WTC11 (cell line): Measurements from ENCODE around the gene LCN15. TPM values are rescaled to one million over a fixed set of nuclear protein-coding genes. Genes with fewer than 3 reads are reported as not detected.
A peak's percentile ranks its signal among the peaks of the same experiment; 100 is the strongest.

ENCODE experiments used
- ATAC-seq: fragments of 200-7000 bp; cut with Tn5 transposase; 2 replicates; pipeline ENCODE4 v1.10.0; 2021; ENCODE audit warnings: mild to moderate bottlenecking, moderate library complexity
- CTCF ChIA-PET: fragments of 300-600 bp; sonication (Branson Sonifier 250); formaldehyde crosslinking; loops from one replicate; lab custom pipeline; 2021; ENCODE audit warnings: antibody characterized with exemption; lab: Charles Lee
- POLR2A ChIA-PET: fragments of 350-600 bp; sonication (Branson Sonifier 250); formaldehyde crosslinking; loops from one replicate; lab custom pipeline; 2021; ENCODE audit warnings: antibody characterized with exemption; lab: Charles Lee
- DNase-seq: peaks from one replicate; pipeline ENCODE4 v3.0.0; 2021; ENCODE audit warnings: low spot score
- H3K27ac Mint-ChIP-seq: 2 replicates; pipeline ENCODE4 v1.8.0; 2021; ENCODE audit warnings: mixed read lengths
- H3K27me3 Mint-ChIP-seq: 2 replicates; pipeline ENCODE4 v1.8.0; 2021; ENCODE audit warnings: low read depth, mild to moderate bottlenecking, moderate library complexity, mixed read lengths
- H3K36me3 Mint-ChIP-seq: 2 replicates; pipeline ENCODE4 v1.8.0; 2021; ENCODE audit warnings: mixed read lengths
- H3K4me1 Mint-ChIP-seq: 2 replicates; pipeline ENCODE4 v1.8.0; 2022; ENCODE audit warnings: mixed read lengths
- H3K4me3 Mint-ChIP-seq: 2 replicates; pipeline ENCODE4 v1.8.0; 2021; ENCODE audit warnings: mild to moderate bottlenecking, moderate library complexity, mixed read lengths
- H3K9me3 Mint-ChIP-seq: 2 replicates; pipeline ENCODE4 v1.8.0; 2021; ENCODE audit warnings: mixed read lengths
- ESRRA ChIP-seq: sonication (generic); formaldehyde crosslinking; IDR thresholded peaks from 2 replicates; pipeline ENCODE4 v1.8.1; 2022; ENCODE audit warnings: mild to moderate bottlenecking, missing genetic modification reagents, borderline replicate concordance
- FOXJ3 ChIP-seq: sonication (generic); formaldehyde crosslinking; IDR thresholded peaks from 2 replicates; pipeline ENCODE4 v1.9.0; 2021; ENCODE audit warnings: missing genetic modification reagents, mild to moderate bottlenecking, borderline replicate concordance
- GRHL2 ChIP-seq: fragments of 250-450 bp; sonication (Bioruptor Pico); IDR thresholded peaks from 2 replicates; pipeline ENCODE4 v1.8.0; 2022; ENCODE audit warnings: mild to moderate bottlenecking, moderate library complexity; ENCODE audit not compliant: insufficient replicate concordance, severe bottlenecking
- MLX ChIP-seq: sonication (generic); formaldehyde crosslinking; IDR thresholded peaks from 2 replicates; pipeline ENCODE4 v1.8.1; 2023; ENCODE audit warnings: mild to moderate bottlenecking, missing genetic modification reagents, moderate library complexity
- MXD4 ChIP-seq: fragments of 250-450 bp; sonication (Bioruptor Pico); IDR thresholded peaks from 2 replicates; pipeline ENCODE4 v1.8.0; 2021; ENCODE audit warnings: mild to moderate bottlenecking, moderate library complexity, borderline replicate concordance
- OVOL2 ChIP-seq: fragments of 250-450 bp; sonication (Bioruptor Pico); IDR thresholded peaks from 2 replicates; pipeline ENCODE4 v1.9.0; 2021; ENCODE audit warnings: mild to moderate bottlenecking, borderline replicate concordance
- PRDM15 ChIP-seq: sonication (generic); formaldehyde crosslinking; IDR thresholded peaks from 2 replicates; pipeline ENCODE4 v1.8.0; 2022; ENCODE audit warnings: missing genetic modification reagents
- RORB ChIP-seq: fragments of 250-450 bp; sonication (Bioruptor Pico); IDR thresholded peaks from 2 replicates; pipeline ENCODE4 v1.9.0; 2021; ENCODE audit warnings: mild to moderate bottlenecking
- TCF7 ChIP-seq: sonication (generic); formaldehyde crosslinking; IDR thresholded peaks from 2 replicates; pipeline ENCODE4 v1.8.0; 2022; ENCODE audit warnings: mild to moderate bottlenecking, low read depth, missing genetic modification reagents, moderate library complexity
- USF1 ChIP-seq: sonication (generic); formaldehyde crosslinking; IDR thresholded peaks from 2 replicates; pipeline ENCODE4 v1.8.0; 2022; ENCODE audit warnings: mild to moderate bottlenecking, missing genetic modification reagents
- USF2 ChIP-seq: sonication (generic); formaldehyde crosslinking; IDR thresholded peaks from 2 replicates; pipeline ENCODE4 v1.8.1; 2023; ENCODE audit warnings: mild to moderate bottlenecking, missing genetic modification reagents, moderate library complexity
- ZNF423 ChIP-seq: fragments of 250-450 bp; sonication (Bioruptor Pico); IDR thresholded peaks from 2 replicates; pipeline ENCODE4 v2.1.2; 2022; ENCODE audit warnings: mild to moderate bottlenecking, moderate library complexity
- ZNF671 ChIP-seq: fragments of 250-450 bp; sonication (Bioruptor Pico); IDR thresholded peaks from 2 replicates; pipeline ENCODE4 v1.8.0; 2021; ENCODE audit warnings: mild to moderate bottlenecking
- total RNA-seq: library from RNA; stranded (reverse); gene quantifications from 3 replicates; pipeline ENCODE4 v1.2.3, GENCODE V29; 2021
- TF ChIP-seq, protein P1 (sequence below): sonication (generic); formaldehyde crosslinking; IDR thresholded peaks from 2 replicates; pipeline ENCODE4 v1.8.1; 2023; ENCODE audit warnings: mild to moderate bottlenecking, moderate library complexity, missing genetic modification reagents

Gene LCN15
- total RNA-seq, 1 experiment from 2014 or later: 0.52 TPM

- POLR2A ChIA-PET: interaction anchor here (0.7 kb wide), 1 partner anchor 21 kb away, joined by 9 read pairs; no protein-coding TSS in a partner anchor
- no peaks in the 10 kb centered on the region for H3K36me3 Mint-ChIP-seq
- H3K9me3 Mint-ChIP-seq: no peaks in the 10 kb centered on the region
- peaks cover 4% of the 10 kb centered on the region; the same call in 1 of the 2 replicates for H3K4me1 Mint-ChIP-seq
- ATAC-seq (no peak), DNase-seq (no peak)
- CTCF ChIA-PET: no interaction called here
- no peaks in the 10 kb centered on the region for H3K27me3 Mint-ChIP-seq
- H3K4me3 Mint-ChIP-seq: no peak overlapping the region
- no peak for TF ChIP-seq ZNF423 (CRISPR knock-in tag)
- peak; percentile 37; the same call in 1 of the 2 replicates for TF ChIP-seq USF1 (CRISPR knock-in tag)
- peak; percentile 56; the same call in 1 of the 2 replicates for TF ChIP-seq USF2
- peak overlapping the region; percentile 74; the same call in 1 of the 2 replicates for H3K27ac Mint-ChIP-seq
Measured at GRCh38 chr9:136732444-136733178, 31.7 kb downstream of the LCN15 start.

DNA sequence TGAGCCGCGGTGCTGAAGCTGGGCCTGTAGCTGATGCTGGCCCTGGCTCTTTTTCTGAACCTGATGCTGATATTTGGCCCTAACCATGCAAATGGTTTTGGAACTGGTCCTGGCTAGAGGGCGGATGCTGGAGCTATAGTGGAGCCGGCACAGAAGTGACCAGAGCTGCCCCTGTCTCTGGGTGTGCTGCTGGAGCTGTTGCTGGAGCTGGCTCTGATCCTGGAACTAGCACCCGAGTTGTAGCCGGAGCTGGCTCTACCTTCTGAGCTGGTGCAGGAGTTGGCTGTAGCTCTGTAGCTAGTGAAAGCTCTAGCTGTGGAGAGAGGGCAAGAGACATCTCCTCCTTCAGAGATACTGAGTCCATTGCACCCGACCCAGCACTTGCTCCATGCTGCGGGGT, 34.4 kb downstream of the LCN15 start:
- TF ChIP-seq GRHL2 (CRISPR knock-in tag): no peak
- Mint-ChIP-seq H3K4me3 (peak overlapping the region; percentile 64; the same call in 1 of the 2 replicates), H3K27me3 (no peaks in the 10 kb centered on the region), H3K27ac (no peak overlapping the region), H3K4me1 (peaks cover 17% of the 10 kb centered on the region), H3K36me3 (peaks cover 21% of the 10 kb centered on the region), H3K9me3 (no peaks in the 10 kb centered on the region)
- ATAC-seq: no peak
- POLR2A ChIA-PET: interaction anchor here (0.6 kb wide), 1 partner anchor 783 kb away, joined by 4 read pairs; no protein-coding TSS in a partner anchor
- no peak for DNase-seq
- CTCF ChIA-PET: interaction anchor here (0.5 to 3.4 kb wide), 13 partner anchors 10 to 249 kb away, joined by 3 to 40 read pairs (median 6); partner anchors contain the start of genes FBXW5, LCN10, LCN15 and LCN8

- Mint-ChIP-seq H3K27me3 (no peaks in the 10 kb centered on the region), H3K27ac (no peak overlapping the region), H3K9me3 (no peaks in the 10 kb centered on the region), H3K4me1 (peaks cover 21% of the 10 kb centered on the region), H3K36me3 (peaks cover 29% of the 10 kb centered on the region), H3K4me3 (peak overlapping the region; percentile 64)
- DNase-seq: no peak
- ChIA-PET POLR2A (interaction anchor here (1.2 to 1.3 kb wide), 2 partner anchors 9 to 18 kb away, joined by 3 read pairs; no protein-coding TSS in a partner anchor), CTCF (interaction anchor here (0.8 to 3.4 kb wide), 25 partner anchors 9 to 383 kb away, joined by 3 to 40 read pairs (median 5); partner anchors contain the start of genes AGPAT2, FBXW5, LCN10 and LCN15)
- ATAC-seq: peak; percentile 10
- TF ChIP-seq MLX (CRISPR knock-in tag): no peak
- TF ChIP-seq MXD4 (CRISPR knock-in tag): no peak
- TF ChIP-seq ZNF671 (CRISPR knock-in tag): no peak
- TF ChIP-seq RORB (CRISPR knock-in tag): no peak
- TF ChIP-seq FOXJ3 (CRISPR knock-in tag): no peak
- TF ChIP-seq PRDM15 (CRISPR knock-in tag): no peak
- TF ChIP-seq ESRRA (CRISPR knock-in tag): no peak
- TF ChIP-seq, protein P1, sequence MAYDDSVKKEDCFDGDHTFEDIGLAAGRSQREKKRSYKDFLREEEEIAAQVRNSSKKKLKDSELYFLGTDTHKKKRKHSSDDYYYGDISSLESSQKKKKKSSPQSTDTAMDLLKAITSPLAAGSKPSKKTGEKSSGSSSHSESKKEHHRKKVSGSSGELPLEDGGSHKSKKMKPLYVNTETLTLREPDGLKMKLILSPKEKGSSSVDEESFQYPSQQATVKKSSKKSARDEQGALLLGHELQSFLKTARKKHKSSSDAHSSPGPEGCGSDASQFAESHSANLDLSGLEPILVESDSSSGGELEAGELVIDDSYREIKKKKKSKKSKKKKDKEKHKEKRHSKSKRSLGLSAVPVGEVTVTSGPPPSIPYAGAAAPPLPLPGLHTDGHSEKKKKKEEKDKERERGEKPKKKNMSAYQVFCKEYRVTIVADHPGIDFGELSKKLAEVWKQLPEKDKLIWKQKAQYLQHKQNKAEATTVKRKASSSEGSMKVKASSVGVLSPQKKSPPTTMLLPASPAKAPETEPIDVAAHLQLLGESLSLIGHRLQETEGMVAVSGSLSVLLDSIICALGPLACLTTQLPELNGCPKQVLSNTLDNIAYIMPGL (CRISPR knock-in tag): no peak
- no peak for TF ChIP-seq GRHL2 (CRISPR knock-in tag)
- TF ChIP-seq OVOL2: no peak
- no peak for TF ChIP-seq ZNF423 (CRISPR knock-in tag)
- TF ChIP-seq TCF7 (CRISPR knock-in tag): no peak
Measured at GRCh38 chr9:136729144-136729543, 35.2 kb downstream of the LCN15 start.
